ENCODE data around the gene DNAJC25. TPM values are rescaled to one million over a fixed set of nuclear protein-coding genes. Genes with fewer than 3 reads are reported as not detected.

Gene DNAJC25
- total and polyA plus RNA-seq, 2 of the 8 experiments (the other 6 are each of a cell fraction or from before 2014, with no cell fraction given), result 2.7 to 6.2 TPM

DNA sequence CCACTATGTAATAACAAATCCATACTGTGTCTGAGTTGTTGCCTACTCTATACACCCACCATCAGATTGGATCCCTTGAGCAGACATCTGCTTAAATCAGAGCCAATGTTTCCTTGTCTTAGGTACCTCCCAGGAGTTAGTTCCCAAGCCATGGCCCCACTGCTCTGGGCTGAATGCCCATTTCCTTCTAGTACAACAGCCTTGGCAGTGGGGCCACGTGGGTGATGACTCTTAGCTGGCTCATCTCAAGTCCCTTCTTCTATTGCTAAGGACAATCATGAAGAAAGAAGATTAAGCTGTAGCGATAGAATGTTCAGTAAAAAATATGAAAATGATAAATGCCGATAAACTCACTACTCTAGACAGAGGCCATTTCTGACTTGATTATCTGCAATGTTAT, 48.2 kb upstream of the DNAJC25 start (continued):
- TF ChIP-seq RXRA (IDR thresholded peaks at IDR 0.05; ENCODE audit: insufficient read depth, low read depth, low read length) (no peak), KDM1A (IDR thresholded peaks at IDR 0.05; ENCODE audit: borderline replicate concordance, low read length) (no peak), TAF1 (IDR thresholded peaks at IDR 0.05; ENCODE audit: low read depth, low read length) (no peak), SP1 (IDR thresholded peaks at IDR 0.05; ENCODE audit: low read depth, low read length) (no peak), POLR2AphosphoS5 (IDR thresholded peaks at IDR 0.05; ENCODE audit: low read depth, low read length) (no peak), SIN3A (conservative IDR thresholded peaks at IDR 0.05 in 1 of 2, IDR thresholded peaks at IDR 0.05 in 1 of 2; ENCODE audit: low read depth in 1 of 2, low read length in 2 of 2) (no peak), RBBP5 (IDR thresholded peaks at IDR 0.05; ENCODE audit: borderline replicate concordance, low read depth, low read length) (no peak), ZNF274 (IDR thresholded peaks at IDR 0.05; ENCODE audit: borderline replicate concordance, extremely low read depth, low read length) (no peak)
